ENCODE data around the gene HAPSTR1.
A peak's percentile ranks its signal among the peaks of the same experiment; 100 is the strongest.

The HAPSTR1 gene

GRCh38 chr16:9136596-9136995 is 45.2 kb downstream of the HAPSTR1 start:
- TF ChIP-seq CTCF (IDR thresholded peaks at IDR 0.05; ENCODE audit: low read length, missing control alignments) = no peak
- no peak overlapping the region for H3K4me3 ChIP-seq (replicated peaks; ENCODE audit: low read depth, low read length)
- no peak for DNase-seq (ENCODE audit: low read depth)

GRCh38 chr16:9138021-9138680 is 46.7 kb downstream of the HAPSTR1 start:
- no peak for DNase-seq (ENCODE audit: low read depth)
- H3K4me3 ChIP-seq (replicated peaks; ENCODE audit: low read depth, low read length) = no peak overlapping the region
- no peak for TF ChIP-seq CTCF (IDR thresholded peaks at IDR 0.05; ENCODE audit: low read length, missing control alignments)

- peak overlapping the region; percentile 23 for H3K4me3 ChIP-seq (replicated peaks; ENCODE audit: low read depth, low read length)
- peak; percentile 69 for DNase-seq (ENCODE audit: low read depth)
- TF ChIP-seq CTCF (IDR thresholded peaks at IDR 0.05; ENCODE audit: low read length, missing control alignments) = peak; percentile 96
These were observed 47.5 kb downstream of the HAPSTR1 start for GRCh38 chr16:9138731-9139501.

- no peak overlapping the region for H3K4me3 ChIP-seq (replicated peaks; ENCODE audit: low read depth, low read length)
- peak; percentile 47 for DNase-seq (ENCODE audit: low read depth)
- TF ChIP-seq CTCF (IDR thresholded peaks at IDR 0.05; ENCODE audit: low read length, missing control alignments) = no peak
These were observed 48.5 kb downstream of the HAPSTR1 start for GRCh38 chr16:9139965-9140364.
